DOHH2 (cell line): Measurements from ENCODE around the gene GALNT2.

Experiments
- EZH2phosphoT487 ChIP-seq: fragments of 200-600 bp; sonication (generic); IDR thresholded peaks from 2 replicates; pipeline ENCODE4 v1.6.1; 2017; ENCODE audit warnings: borderline replicate concordance, mild to moderate bottlenecking, antibody characterized with exemption, low read length, moderate library complexity, mixed read lengths
- TF ChIP-seq, protein P1 (sequence below): fragments of 200-600 bp; sonication (generic); IDR thresholded peaks from one replicate; pipeline ENCODE4 v1.5.1; 2014; ENCODE audit warnings: antibody characterized with exemption, mild to moderate bottlenecking, low read depth, low read length; ENCODE audit not compliant: poor library complexity, severe bottlenecking

DNA sequence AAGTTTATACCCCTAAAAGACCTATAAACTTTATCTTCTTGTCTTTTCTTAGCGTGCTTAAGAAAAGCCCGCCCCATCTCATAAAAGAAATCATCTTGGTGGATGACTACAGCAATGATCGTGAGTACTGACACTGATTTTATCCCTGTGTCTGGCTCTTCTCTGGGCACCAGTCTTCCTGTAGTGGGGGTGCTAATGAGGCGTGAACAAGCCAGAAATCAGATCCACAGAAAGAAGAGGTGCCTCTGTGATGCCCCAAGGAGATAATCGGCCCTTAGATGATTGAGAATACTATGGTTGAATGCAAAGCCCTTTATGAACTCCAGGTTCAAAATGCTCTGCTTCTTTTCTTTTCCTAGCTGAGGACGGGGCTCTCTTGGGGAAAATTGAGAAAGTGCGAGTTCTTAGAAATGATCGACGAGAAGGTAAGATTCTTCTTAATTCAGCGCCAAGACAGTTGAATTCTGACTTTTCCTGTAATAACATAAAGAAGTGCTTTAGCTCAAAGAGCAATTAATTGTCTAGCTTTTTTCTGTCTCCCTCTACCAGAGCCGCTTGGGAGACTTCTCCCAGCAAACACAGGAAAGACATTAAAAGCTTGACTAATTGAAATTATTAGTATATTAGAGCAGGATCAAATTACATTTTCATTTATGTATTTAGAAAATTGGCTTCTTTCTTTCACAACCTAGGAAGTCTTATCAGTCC lies 169.4 kb downstream of the GALNT2 start:
- TF ChIP-seq, protein P1, sequence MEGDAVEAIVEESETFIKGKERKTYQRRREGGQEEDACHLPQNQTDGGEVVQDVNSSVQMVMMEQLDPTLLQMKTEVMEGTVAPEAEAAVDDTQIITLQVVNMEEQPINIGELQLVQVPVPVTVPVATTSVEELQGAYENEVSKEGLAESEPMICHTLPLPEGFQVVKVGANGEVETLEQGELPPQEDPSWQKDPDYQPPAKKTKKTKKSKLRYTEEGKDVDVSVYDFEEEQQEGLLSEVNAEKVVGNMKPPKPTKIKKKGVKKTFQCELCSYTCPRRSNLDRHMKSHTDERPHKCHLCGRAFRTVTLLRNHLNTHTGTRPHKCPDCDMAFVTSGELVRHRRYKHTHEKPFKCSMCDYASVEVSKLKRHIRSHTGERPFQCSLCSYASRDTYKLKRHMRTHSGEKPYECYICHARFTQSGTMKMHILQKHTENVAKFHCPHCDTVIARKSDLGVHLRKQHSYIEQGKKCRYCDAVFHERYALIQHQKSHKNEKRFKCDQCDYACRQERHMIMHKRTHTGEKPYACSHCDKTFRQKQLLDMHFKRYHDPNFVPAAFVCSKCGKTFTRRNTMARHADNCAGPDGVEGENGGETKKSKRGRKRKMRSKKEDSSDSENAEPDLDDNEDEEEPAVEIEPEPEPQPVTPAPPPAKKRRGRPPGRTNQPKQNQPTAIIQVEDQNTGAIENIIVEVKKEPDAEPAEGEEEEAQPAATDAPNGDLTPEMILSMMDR, result no peak
- no peak for TF ChIP-seq EZH2phosphoT487
